H1 (cell line): ENCODE results near the gene KLHDC8A. TPM values are rescaled to one million over a fixed set of nuclear protein-coding genes. Genes with fewer than 3 reads are reported as not detected.

ENCODE experiments used
- CTCF ChIA-PET: fragments of 300-600 bp; sonication (Branson Sonifier 250); formaldehyde crosslinking; loops from one replicate; lab custom pipeline; 2021; ENCODE audit not compliant: partially characterized antibody; lab: Charles Lee
- POLR2A ChIA-PET: fragments of 300-600 bp; sonication (Branson Sonifier 250); formaldehyde crosslinking; loops from one replicate; lab custom pipeline; 2021; ENCODE audit warnings: inconsistent platforms; ENCODE audit not compliant: partially characterized antibody; lab: Charles Lee
- DNase-seq, 2 experiments: peaks; one replicate each; pipeline versions ENCODE4 v3.0.0 to v3.0.0-alpha.2; 2010 to 2022; ENCODE audit warnings: low spot score in 2 of 2, low read depth in 1 of 2, mixed read lengths in 1 of 2
- FAIRE-seq: peaks from 2 replicates; lab custom pipeline; 2011; peaks lifted over from hg19 to GRCh38; lab: Jason Lieb, UNC
- H2AFZ ChIP-seq: 2 replicates; pipeline ENCODE4 v1.8.1; 2012; ENCODE audit warnings: low read length, inconsistent platforms
- H2AK5ac ChIP-seq: 2 replicates; pipeline ENCODE4 v1.6.1; 2013; ENCODE audit warnings: low read depth, low read length
- H2BK120ac ChIP-seq: replicated peaks from 2 replicates; pipeline ENCODE3; 2013; ENCODE audit warnings: low read depth, low read length, inconsistent platforms
- H2BK12ac ChIP-seq: 2 replicates; pipeline ENCODE4 v1.6.1; 2013; ENCODE audit warnings: low read depth, low read length
- H2BK15ac ChIP-seq: 2 replicates; pipeline ENCODE4 v1.6.1; 2013; ENCODE audit warnings: low read length
- H2BK20ac ChIP-seq: 2 replicates; pipeline ENCODE4 v1.6.1; 2013; ENCODE audit warnings: low read length
- H2BK5ac ChIP-seq: 2 replicates; pipeline ENCODE4 v1.6.1; 2013; ENCODE audit warnings: low read depth, low read length
- H3K14ac ChIP-seq: 2 replicates; pipeline ENCODE4 v1.6.1; 2013; ENCODE audit warnings: inconsistent platforms; ENCODE audit not compliant: insufficient read length
- H3K18ac ChIP-seq: 2 replicates; pipeline ENCODE4 v1.6.1; 2013; ENCODE audit warnings: low read length; ENCODE audit errors: extremely low read depth
- H3K23ac ChIP-seq: 2 replicates; pipeline ENCODE4 v1.6.1; 2013; ENCODE audit warnings: inconsistent platforms; ENCODE audit not compliant: insufficient read length
- H3K23me2 ChIP-seq: 2 replicates; pipeline ENCODE4 v1.6.1; 2013; ENCODE audit warnings: low read depth, low read length
- H3K27ac ChIP-seq: 2 replicates; pipeline ENCODE4 v1.6.1; 2011; ENCODE audit warnings: low read depth, low read length, inconsistent platforms
- H3K27me3 ChIP-seq, 4 experiments: replicated peaks in 1 of 4; 1 replicate in 1 of 4; 2 replicates in 3 of 4; pipeline versions ENCODE4 v1.6.1 to v1.8.1; 2011 to 2013; ENCODE audit warnings: low read length in 3 of 4, mild to moderate bottlenecking in 3 of 4, inconsistent platforms in 2 of 4, mixed read lengths in 2 of 4, moderate library complexity in 1 of 4; ENCODE audit not compliant: control insufficient read depth in 3 of 4, insufficient read depth in 3 of 4; ENCODE audit errors: extremely low read depth in 1 of 4
- H3K36me3 ChIP-seq, 4 experiments: 2 replicates each; pipeline versions ENCODE4 v1.6.1 to v1.8.1; 2011 to 2013; ENCODE audit warnings: mild to moderate bottlenecking in 4 of 4, low read length in 3 of 4, moderate library complexity in 2 of 4, control low read depth in 1 of 4, inconsistent platforms in 1 of 4; ENCODE audit not compliant: insufficient read depth in 4 of 4, control insufficient read depth in 2 of 4
- H3K4ac ChIP-seq: replicated peaks from 2 replicates; pipeline ENCODE3; 2013; ENCODE audit warnings: low read length, low read depth, mixed read lengths, inconsistent platforms; ENCODE audit not compliant: insufficient read length
- H3K4me1 ChIP-seq, 4 experiments: replicated peaks in 1 of 4; 1 replicate in 1 of 4; 2 replicates in 3 of 4; pipeline versions ENCODE4 v1.6.1 to v1.8.1; 2011 to 2013; ENCODE audit warnings: low read length in 3 of 4, inconsistent platforms in 2 of 4, mixed read lengths in 1 of 4; ENCODE audit not compliant: insufficient read depth in 4 of 4, control insufficient read depth in 3 of 4
- H3K4me2 ChIP-seq, 2 experiments: 2 replicates each; pipeline versions ENCODE4 v1.6.1 to v1.8.1; 2011 to 2013; ENCODE audit warnings: low read depth in 2 of 2, low read length in 2 of 2, control low read depth in 1 of 2, inconsistent platforms in 1 of 2, mild to moderate bottlenecking in 1 of 2; ENCODE audit not compliant: insufficient read depth in 1 of 2
- H3K4me3 ChIP-seq, 4 experiments: fragments of 200-600, 300-600 bp in 1 of 4; sonication (generic), shearing (Covaris generic), sonication (Bioruptor Twin) in 1 of 4; 2 replicates each; pipeline versions ENCODE4 v1.5.1 to v1.8.1; 2011 to 2016; ENCODE audit warnings: low read length in 4 of 4, low read depth in 3 of 4, control low read depth in 2 of 4, inconsistent platforms in 2 of 4, mild to moderate bottlenecking in 2 of 4, mixed read lengths in 1 of 4, moderate library complexity in 1 of 4; ENCODE audit not compliant: insufficient read depth in 2 of 4; ENCODE audit errors: extremely low read depth in 1 of 4
- H3K56ac ChIP-seq: replicated peaks from 2 replicates; pipeline ENCODE3; 2013; ENCODE audit warnings: low read depth, mild to moderate bottlenecking, mixed read lengths, low read length, inconsistent platforms; ENCODE audit not compliant: insufficient read length
- H3K79me1 ChIP-seq: 2 replicates; pipeline ENCODE4 v1.6.1; 2013; ENCODE audit warnings: low read depth, low read length, control low read depth
- H3K79me2 ChIP-seq, 2 experiments: 2 replicates each; pipeline versions ENCODE4 v1.6.1 to v1.8.1; 2012 to 2013; ENCODE audit warnings: low read length in 2 of 2, mild to moderate bottlenecking in 2 of 2, inconsistent platforms in 1 of 2; ENCODE audit not compliant: insufficient read depth in 2 of 2, control insufficient read depth in 1 of 2
- H3K9ac ChIP-seq, 4 experiments: replicated peaks in 1 of 4; 1 replicate in 1 of 4; 2 replicates in 3 of 4; pipeline versions ENCODE4 v1.6.1 to v1.8.1; 2011 to 2013; ENCODE audit warnings: low read depth in 3 of 4, low read length in 3 of 4, control low read depth in 2 of 4, mild to moderate bottlenecking in 2 of 4, moderate library complexity in 2 of 4, inconsistent platforms in 1 of 4; ENCODE audit errors: extremely low read depth in 1 of 4
- H3K9me3 ChIP-seq, 2 experiments: 2 replicates each; pipeline versions ENCODE4 v1.6.1 to v1.8.1; 2012 to 2013; ENCODE audit warnings: mild to moderate bottlenecking in 2 of 2, moderate library complexity in 2 of 2, control low read depth in 1 of 2, inconsistent platforms in 1 of 2, low read depth in 1 of 2, low read length in 1 of 2, mixed read lengths in 1 of 2; ENCODE audit not compliant: insufficient read depth in 2 of 2
- H4K20me1 ChIP-seq, 2 experiments: replicated peaks in 1 of 2; 2 replicates each; pipeline versions ENCODE3 to v1.8.1; 2011 to 2013; ENCODE audit warnings: inconsistent platforms in 2 of 2, low read length in 2 of 2, mild to moderate bottlenecking in 1 of 2; ENCODE audit not compliant: insufficient read depth in 2 of 2, control insufficient read depth in 1 of 2
- H4K5ac ChIP-seq: 2 replicates; pipeline ENCODE4 v1.6.1; 2013; ENCODE audit warnings: low read length, low read depth, mixed read lengths, inconsistent platforms; ENCODE audit not compliant: insufficient read length
- H4K8ac ChIP-seq: 2 replicates; pipeline ENCODE4 v1.8.0; 2013; ENCODE audit warnings: mild to moderate bottlenecking, moderate library complexity, low read length, inconsistent platforms; ENCODE audit not compliant: insufficient read depth; ENCODE audit errors: extremely low read depth
- H4K91ac ChIP-seq: replicated peaks from 2 replicates; pipeline ENCODE3; 2013; ENCODE audit warnings: low read length, mixed read lengths, inconsistent platforms; ENCODE audit not compliant: insufficient read length
- BCL11A ChIP-seq, 2 experiments: IDR thresholded peaks; one replicate each; pipeline ENCODE4 v1.6.1; 2011; ENCODE audit warnings: low read depth in 2 of 2, low read length in 2 of 2, mild to moderate bottlenecking in 2 of 2
- BRCA1 ChIP-seq: IDR thresholded peaks from 2 replicates; pipeline ENCODE4 v1.6.1; 2012; ENCODE audit warnings: low read depth, low read length, improper control_type of control experiment
- CHD1 ChIP-seq: IDR thresholded peaks from 2 replicates; pipeline ENCODE4 v1.6.1; 2012; ENCODE audit warnings: low read depth, low read length, improper control_type of control experiment
- CREB1 ChIP-seq: IDR thresholded peaks from 2 replicates; pipeline ENCODE4 v1.6.1; 2012; ENCODE audit warnings: inconsistent platforms
- E2F6 ChIP-seq: IDR thresholded peaks from 2 replicates; pipeline ENCODE4 v1.6.1; 2012; ENCODE audit warnings: inconsistent platforms
- GABPA ChIP-seq: IDR thresholded peaks from 2 replicates; pipeline ENCODE4 v1.6.1; 2011; ENCODE audit warnings: mild to moderate bottlenecking, low read length, moderate library complexity, borderline replicate concordance; ENCODE audit not compliant: insufficient read depth
- KDM4A ChIP-seq: IDR thresholded peaks from one replicate; pipeline ENCODE4 v1.7.1; 2012; ENCODE audit warnings: low read depth, mild to moderate bottlenecking, moderate library complexity, low read length, inconsistent platforms; ENCODE audit not compliant: severe bottlenecking
- POLR2A ChIP-seq, 2 experiments: IDR thresholded peaks; 1 replicate in 1 of 2; 2 replicates in 1 of 2; pipeline ENCODE4 v1.6.1; 2011; ENCODE audit warnings: low read depth in 2 of 2, low read length in 2 of 2, mild to moderate bottlenecking in 2 of 2; ENCODE audit errors: control extremely low read depth in 1 of 2
- SP2 ChIP-seq: IDR thresholded peaks from 2 replicates; pipeline ENCODE4 v1.6.1; 2012; ENCODE audit warnings: mild to moderate bottlenecking, low read length, inconsistent platforms
- SP4 ChIP-seq: IDR thresholded peaks from 2 replicates; pipeline ENCODE4 v1.6.1; 2012; ENCODE audit warnings: low read length, inconsistent platforms
- SUZ12 ChIP-seq: fragments of 200-600 bp; sonication (generic); IDR thresholded peaks from 2 replicates; pipeline ENCODE4 v1.6.1; 2012; ENCODE audit warnings: mild to moderate bottlenecking, inconsistent platforms, low read length, moderate library complexity, mixed read lengths
- WGBS, 2 experiments: shearing (Covaris generic) in 1 of 2; methylation state at CpG; one replicate each; pipeline versions ENCODE4 v1.1.6 to v1.1.7; 2013 to 2015; ENCODE audit warnings: low lambda C conversion rate in 2 of 2, mixed read lengths in 2 of 2, inconsistent platforms in 1 of 2, low coverage in 1 of 2, missing lambda C conversion rate in 1 of 2; ENCODE audit not compliant: insufficient replicate concordance in 2 of 2, insufficient coverage in 1 of 2, insufficient read length in 1 of 2; ENCODE audit errors: extremely low coverage in 1 of 2, missing lambda C conversion rate in 1 of 2; 5-methylcytosine and 5-hydroxymethylcytosine counted together
- polyA plus RNA-seq, 7 experiments: library from polyadenylated mRNA; depleted of rRNA in 3 of 7; stranded (reverse) in 5 of 7; unstranded in 2 of 7; fragments of >200 nt in 5 of 7; fragments of 200-250 nt in 2 of 7; gene quantifications; 1 replicate in 5 of 7; 2 replicates in 1 of 7; 4 replicates in 1 of 7; pipeline versions ENCODE4 v1.2.1 to v1.2.3, GENCODE V29; 2011 to 2013; ENCODE audit warnings: missing spikeins in 2 of 7, mixed read lengths in 2 of 7
- total RNA-seq: library from RNA; stranded (reverse); fragmentation: NEBNext Ultra II Directional; extraction: Animal tissue kit (Norgen Biotek cat#: 25700); gene quantifications from 2 replicates; pipeline ENCODE4 v1.2.1, GENCODE V29; 2021

KLHDC8A gene
- total and polyA plus RNA-seq, 2 of the 8 experiments (the other 6 are each of a cell fraction or from before 2014, with no cell fraction given): 1.9 to 3.4 TPM

- no peak for DNase-seq
- Histone ChIP-seq H3K79me1 (no peaks in the 10 kb centered on the region), H3K27ac (peak overlapping the region; percentile 97), H4K5ac (peak overlapping the region; percentile 61), H3K36me3 (no peaks in the 10 kb centered on the region), H3K79me2 (no peaks in the 10 kb centered on the region), H3K23me2 (no peaks in the 10 kb centered on the region; the same call in 1 of the 2 replicates), H3K9me3 (no peaks in the 10 kb centered on the region), H2BK5ac (peak overlapping the region; percentile 99), H2AFZ (no peak overlapping the region), H3K27me3 (no peaks in the 10 kb centered on the region; a peak in 1 of 7 replicates), H3K9ac (peak overlapping the region in 3 of 4 experiments; percentile 58 to 69 (median 61); a peak in 3 of 7 replicates), H3K4me2 (peak overlapping the region; percentile 2 to 56; a peak in 1 of 4 replicates), H2BK20ac (peak overlapping the region; percentile 77), H3K23ac (no peak overlapping the region), H2BK120ac (peak overlapping the region; percentile 99), H3K4ac (peak overlapping the region; percentile 72), H3K18ac (peak overlapping the region; percentile 98), H4K91ac (peak overlapping the region; percentile 94), H2BK12ac (peak overlapping the region; percentile 100), H4K20me1 (no peaks in the 10 kb centered on the region), H3K56ac (peak overlapping the region; percentile 56), H2AK5ac (peak overlapping the region; percentile 99), H3K4me1 (peaks cover 19 to 30% (median 25%) of the 10 kb centered on the region in 4 experiments), H2BK15ac (peak overlapping the region; percentile 98), H3K14ac (peak overlapping the region; percentile 90), H3K4me3 (no peak overlapping the region), H4K8ac (peak overlapping the region; percentile 87)
- WGBS, 2 experiments: 85% methylated on average over 10 of the region's 10 CpGs; no CpG with 5 or more reads in 1 of the 2 experiments
- FAIRE-seq: no peak
- ChIA-PET CTCF (interaction anchor here (1.2 to 67.1 kb wide), 5 partner anchors 24 to 61 kb away, joined by 3 to 2424 read pairs (median 4); partner anchors contain the start of gene NUAK2), POLR2A (interaction anchor here (0.7 to 4.7 kb wide), 12 partner anchors 9 to 157 kb away, joined by 3 to 38 read pairs (median 6); partner anchors contain the start of gene NUAK2)
- TF ChIP-seq CREB1 (no peak), SP2 (no peak), CHD1 (no peak), SUZ12 (no peak), E2F6 (0 out of 2 replicates have a peak, but pooled peaks have one; percentile 5), BRCA1 (no peak), SP4 (no peak), KDM4A (no peak), POLR2A (IDR thresholded peaks at IDR 0.05; ENCODE audit: control extremely low read depth in 1 of 2, low read depth in 2 of 2, low read length in 2 of 2) (peak in 1 of 2 experiments; percentile 3; a peak in 2 of 3 replicates), GABPA (no peak), BCL11A (IDR thresholded peaks at IDR 0.05; ENCODE audit: low read depth in 2 of 2, low read length in 2 of 2) (no peak)
Observed at GRCh38 chr1:205293350-205294074, 63.2 kb downstream of the KLHDC8A start.
